HepG2 (cell line): ENCODE measurements around the gene AREL1. TPM values are rescaled to one million over a fixed set of nuclear protein-coding genes. Genes with fewer than 3 reads are reported as not detected.

Source experiments
- CC2D1A ChIP-seq: sonication (generic); formaldehyde crosslinking; IDR thresholded peaks from 2 replicates; pipeline ENCODE4 v1.8.1; 2023; ENCODE audit warnings: mild to moderate bottlenecking, missing genetic modification reagents
- CREM ChIP-seq, 2 experiments: sonication (generic) in 1 of 2; formaldehyde crosslinking in 1 of 2; IDR thresholded peaks; 2 replicates each; pipeline versions ENCODE4 v1.4.0 to v1.6.1; 2016 to 2020; ENCODE audit warnings: antibody characterized with exemption in 1 of 2, mild to moderate bottlenecking in 1 of 2, missing genetic modification reagents in 1 of 2
- DNMT3B ChIP-seq: conservative IDR thresholded peaks from 2 replicates; pipeline ENCODE4 v1.6.1; 2016; ENCODE audit warnings: missing biosample characterization, control low read depth
- MAZ ChIP-seq, 2 experiments: sonication (generic) in 1 of 2; formaldehyde crosslinking in 1 of 2; IDR thresholded peaks; 2 replicates each; pipeline versions ENCODE4 v1.5.0 to v1.6.1; 2012 to 2020; ENCODE audit warnings: low read depth in 2 of 2, mild to moderate bottlenecking in 2 of 2, borderline replicate concordance in 1 of 2, improper control_type of control experiment in 1 of 2, low read length in 1 of 2, missing genetic modification reagents in 1 of 2, moderate library complexity in 1 of 2
- NCOR1 ChIP-seq: fragments of 200-600 bp; sonication (generic); IDR thresholded peaks from 2 replicates; pipeline ENCODE4 v1.7.0; 2017; ENCODE audit warnings: antibody characterized with exemption, low read length, borderline replicate concordance
- NPAS2 ChIP-seq: sonication (generic); formaldehyde crosslinking; IDR thresholded peaks from 2 replicates; pipeline ENCODE4 v1.8.0; 2022; ENCODE audit warnings: mild to moderate bottlenecking, missing genetic modification reagents, borderline replicate concordance
- NR2C2 ChIP-seq: sonication (generic); formaldehyde crosslinking; IDR thresholded peaks from 2 replicates; pipeline ENCODE4 v1.4.0; 2020; ENCODE audit warnings: missing genetic modification reagents, mild to moderate bottlenecking, moderate library complexity, borderline replicate concordance
- PHF8 ChIP-seq: sonication (generic); formaldehyde crosslinking; IDR thresholded peaks from 2 replicates; pipeline ENCODE4 v1.5.0; 2020; ENCODE audit warnings: missing genetic modification reagents
- PITX1 ChIP-seq: sonication (generic); formaldehyde crosslinking; IDR thresholded peaks from 2 replicates; pipeline ENCODE4 v1.5.1; 2020; ENCODE audit warnings: mild to moderate bottlenecking, missing genetic modification reagents
- ZFP36L2 ChIP-seq: sonication (generic); formaldehyde crosslinking; IDR thresholded peaks from 2 replicates; pipeline ENCODE4 v1.4.0; 2020; ENCODE audit warnings: missing genetic modification reagents
- ZNF34 ChIP-seq: sonication (generic); formaldehyde crosslinking; IDR thresholded peaks from 2 replicates; pipeline ENCODE4 v1.4.0; 2020; ENCODE audit warnings: mild to moderate bottlenecking, missing genetic modification reagents, borderline replicate concordance
- ZNF44 ChIP-seq: sonication (generic); formaldehyde crosslinking; IDR thresholded peaks from 2 replicates; pipeline ENCODE4 v1.5.1; 2020; ENCODE audit warnings: mild to moderate bottlenecking, missing genetic modification reagents
- ZNF83 ChIP-seq: sonication (generic); formaldehyde crosslinking; IDR thresholded peaks from 2 replicates; pipeline ENCODE4 v1.4.0; 2020; ENCODE audit warnings: missing genetic modification reagents, mild to moderate bottlenecking, borderline replicate concordance
- ZNF841 ChIP-seq: sonication (generic); formaldehyde crosslinking; IDR thresholded peaks from 2 replicates; pipeline ENCODE4 v1.8.1; 2023; ENCODE audit warnings: missing genetic modification reagents, borderline replicate concordance
- ZNF891 ChIP-seq: sonication (generic); formaldehyde crosslinking; IDR thresholded peaks from 2 replicates; pipeline ENCODE4 v1.5.0; 2020; ENCODE audit warnings: mild to moderate bottlenecking, missing genetic modification reagents
- polyA plus RNA-seq, 8 experiments: library from polyadenylated mRNA; depleted of rRNA in 3 of 8; stranded (reverse) in 7 of 8; unstranded in 1 of 8; fragments of >200 nt; fragmentation: Illumina TruSeq in 4 of 8; extraction: Trizol in 4 of 8; gene quantifications; 2 replicates each; pipeline versions ENCODE4 v1.2.1 to v1.2.3, GENCODE V29; 2011 to 2016; ENCODE audit warnings: low read depth in 4 of 8, missing spikeins in 1 of 8, mixed read lengths in 1 of 8; ENCODE audit not compliant: insufficient read depth in 1 of 8
- total RNA-seq, 5 experiments: library from RNA; depleted of rRNA; stranded (reverse); fragments of >200 nt; fragmentation: Illumina TruSeq; extraction: Trizol; gene quantifications; 2 replicates each; pipeline ENCODE4 v1.2.3, GENCODE V29; 2016; ENCODE audit warnings: low read depth in 1 of 5
- TF ChIP-seq, protein P1 (sequence below): sonication (generic); formaldehyde crosslinking; IDR thresholded peaks from 2 replicates; pipeline ENCODE4 v1.4.0; 2020; ENCODE audit warnings: missing genetic modification reagents, borderline replicate concordance
- TF ChIP-seq, protein P2 (sequence below): sonication (generic); formaldehyde crosslinking; IDR thresholded peaks from 2 replicates; pipeline ENCODE4 v1.5.0; 2020; ENCODE audit warnings: mild to moderate bottlenecking, missing genetic modification reagents
- TF ChIP-seq, protein P3 (sequence below): sonication (generic); formaldehyde crosslinking; IDR thresholded peaks from 2 replicates; pipeline ENCODE4 v1.4.0; 2020; ENCODE audit warnings: missing genetic modification reagents

Gene AREL1
- total and polyA plus RNA-seq, 2 of the 13 experiments (the other 11 are each of a cell fraction or from before 2014, with no cell fraction given): 21.3 to 25.4 TPM

DNA sequence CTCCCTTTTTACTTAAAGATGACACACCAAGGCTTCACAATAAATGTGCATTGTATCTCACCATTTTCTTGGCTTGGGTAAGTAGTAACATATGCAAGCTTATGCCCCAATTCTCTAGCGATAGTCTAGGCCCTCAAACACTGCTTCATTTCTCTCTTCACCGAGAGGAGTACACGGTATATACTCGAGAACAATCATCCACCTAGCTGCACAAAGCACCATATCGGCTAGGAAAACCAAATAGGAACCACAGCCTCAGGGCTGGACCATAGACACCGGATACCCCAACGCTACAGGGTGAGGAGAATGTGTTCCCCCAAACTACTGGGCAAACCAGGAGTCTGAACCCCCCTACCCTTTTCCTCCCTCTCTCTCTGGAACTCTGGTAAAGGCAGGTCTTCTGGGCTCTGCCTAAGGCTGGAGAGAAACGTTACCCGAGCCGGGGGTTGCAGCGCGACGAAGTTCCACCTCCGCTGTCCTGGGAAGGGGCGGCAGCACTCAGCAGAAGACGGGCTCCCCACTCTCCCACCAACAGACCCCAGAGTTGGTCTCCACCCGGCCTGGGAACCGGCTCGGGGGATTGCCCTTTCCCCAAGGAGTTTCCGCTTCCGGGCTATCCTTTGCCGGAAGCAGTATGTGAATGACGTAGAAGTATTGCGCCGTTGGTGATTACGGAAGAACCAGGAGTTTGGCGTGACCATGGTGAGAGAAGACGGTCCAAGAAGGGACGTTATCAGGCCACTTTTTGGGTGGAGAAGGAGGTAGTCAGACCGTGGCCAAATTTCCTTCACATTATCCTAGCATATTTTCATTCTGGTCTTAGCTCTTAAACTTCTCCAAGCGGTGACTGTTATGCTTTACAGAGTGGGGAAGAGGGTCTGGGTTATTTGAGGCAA, at the start of gene AREL1, which contains the start of gene FCF1 (continued):
- TF ChIP-seq, protein P1, sequence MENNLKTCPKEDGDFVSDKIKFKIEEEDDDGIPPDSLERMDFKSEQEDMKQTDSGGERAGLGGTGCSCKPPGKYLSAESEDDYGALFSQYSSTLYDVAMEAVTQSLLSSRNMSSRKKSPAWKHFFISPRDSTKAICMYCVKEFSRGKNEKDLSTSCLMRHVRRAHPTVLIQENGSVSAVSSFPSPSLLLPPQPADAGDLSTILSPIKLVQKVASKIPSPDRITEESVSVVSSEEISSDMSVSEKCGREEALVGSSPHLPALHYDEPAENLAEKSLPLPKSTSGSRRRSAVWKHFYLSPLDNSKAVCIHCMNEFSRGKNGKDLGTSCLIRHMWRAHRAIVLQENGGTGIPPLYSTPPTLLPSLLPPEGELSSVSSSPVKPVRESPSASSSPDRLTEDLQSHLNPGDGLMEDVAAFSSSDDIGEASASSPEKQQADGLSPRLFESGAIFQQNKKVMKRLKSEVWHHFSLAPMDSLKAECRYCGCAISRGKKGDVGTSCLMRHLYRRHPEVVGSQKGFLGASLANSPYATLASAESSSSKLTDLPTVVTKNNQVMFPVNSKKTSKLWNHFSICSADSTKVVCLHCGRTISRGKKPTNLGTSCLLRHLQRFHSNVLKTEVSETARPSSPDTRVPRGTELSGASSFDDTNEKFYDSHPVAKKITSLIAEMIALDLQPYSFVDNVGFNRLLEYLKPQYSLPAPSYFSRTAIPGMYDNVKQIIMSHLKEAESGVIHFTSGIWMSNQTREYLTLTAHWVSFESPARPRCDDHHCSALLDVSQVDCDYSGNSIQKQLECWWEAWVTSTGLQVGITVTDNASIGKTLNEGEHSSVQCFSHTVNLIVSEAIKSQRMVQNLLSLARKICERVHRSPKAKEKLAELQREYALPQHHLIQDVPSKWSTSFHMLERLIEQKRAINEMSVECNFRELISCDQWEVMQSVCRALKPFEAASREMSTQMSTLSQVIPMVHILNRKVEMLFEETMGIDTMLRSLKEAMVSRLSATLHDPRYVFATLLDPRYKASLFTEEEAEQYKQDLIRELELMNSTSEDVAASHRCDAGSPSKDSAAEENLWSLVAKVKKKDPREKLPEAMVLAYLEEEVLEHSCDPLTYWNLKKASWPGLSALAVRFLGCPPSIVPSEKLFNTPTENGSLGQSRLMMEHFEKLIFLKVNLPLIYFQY (CRISPR knock-in tag): no peak; the same call in 1 of the 2 replicates
- no peak for TF ChIP-seq ZNF83
- TF ChIP-seq, protein P2, sequence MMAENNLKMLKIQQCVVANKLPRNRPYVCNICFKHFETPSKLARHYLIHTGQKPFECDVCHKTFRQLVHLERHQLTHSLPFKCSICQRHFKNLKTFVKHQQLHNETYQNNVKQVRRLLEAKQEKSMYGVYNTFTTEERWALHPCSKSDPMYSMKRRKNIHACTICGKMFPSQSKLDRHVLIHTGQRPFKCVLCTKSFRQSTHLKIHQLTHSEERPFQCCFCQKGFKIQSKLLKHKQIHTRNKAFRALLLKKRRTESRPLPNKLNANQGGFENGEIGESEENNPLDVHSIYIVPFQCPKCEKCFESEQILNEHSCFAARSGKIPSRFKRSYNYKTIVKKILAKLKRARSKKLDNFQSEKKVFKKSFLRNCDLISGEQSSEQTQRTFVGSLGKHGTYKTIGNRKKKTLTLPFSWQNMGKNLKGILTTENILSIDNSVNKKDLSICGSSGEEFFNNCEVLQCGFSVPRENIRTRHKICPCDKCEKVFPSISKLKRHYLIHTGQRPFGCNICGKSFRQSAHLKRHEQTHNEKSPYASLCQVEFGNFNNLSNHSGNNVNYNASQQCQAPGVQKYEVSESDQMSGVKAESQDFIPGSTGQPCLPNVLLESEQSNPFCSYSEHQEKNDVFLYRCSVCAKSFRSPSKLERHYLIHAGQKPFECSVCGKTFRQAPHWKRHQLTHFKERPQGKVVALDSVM (CRISPR knock-in tag): 0 out of 2 replicates have a peak, but pooled peaks have one; percentile 23
- TF ChIP-seq, protein P3, sequence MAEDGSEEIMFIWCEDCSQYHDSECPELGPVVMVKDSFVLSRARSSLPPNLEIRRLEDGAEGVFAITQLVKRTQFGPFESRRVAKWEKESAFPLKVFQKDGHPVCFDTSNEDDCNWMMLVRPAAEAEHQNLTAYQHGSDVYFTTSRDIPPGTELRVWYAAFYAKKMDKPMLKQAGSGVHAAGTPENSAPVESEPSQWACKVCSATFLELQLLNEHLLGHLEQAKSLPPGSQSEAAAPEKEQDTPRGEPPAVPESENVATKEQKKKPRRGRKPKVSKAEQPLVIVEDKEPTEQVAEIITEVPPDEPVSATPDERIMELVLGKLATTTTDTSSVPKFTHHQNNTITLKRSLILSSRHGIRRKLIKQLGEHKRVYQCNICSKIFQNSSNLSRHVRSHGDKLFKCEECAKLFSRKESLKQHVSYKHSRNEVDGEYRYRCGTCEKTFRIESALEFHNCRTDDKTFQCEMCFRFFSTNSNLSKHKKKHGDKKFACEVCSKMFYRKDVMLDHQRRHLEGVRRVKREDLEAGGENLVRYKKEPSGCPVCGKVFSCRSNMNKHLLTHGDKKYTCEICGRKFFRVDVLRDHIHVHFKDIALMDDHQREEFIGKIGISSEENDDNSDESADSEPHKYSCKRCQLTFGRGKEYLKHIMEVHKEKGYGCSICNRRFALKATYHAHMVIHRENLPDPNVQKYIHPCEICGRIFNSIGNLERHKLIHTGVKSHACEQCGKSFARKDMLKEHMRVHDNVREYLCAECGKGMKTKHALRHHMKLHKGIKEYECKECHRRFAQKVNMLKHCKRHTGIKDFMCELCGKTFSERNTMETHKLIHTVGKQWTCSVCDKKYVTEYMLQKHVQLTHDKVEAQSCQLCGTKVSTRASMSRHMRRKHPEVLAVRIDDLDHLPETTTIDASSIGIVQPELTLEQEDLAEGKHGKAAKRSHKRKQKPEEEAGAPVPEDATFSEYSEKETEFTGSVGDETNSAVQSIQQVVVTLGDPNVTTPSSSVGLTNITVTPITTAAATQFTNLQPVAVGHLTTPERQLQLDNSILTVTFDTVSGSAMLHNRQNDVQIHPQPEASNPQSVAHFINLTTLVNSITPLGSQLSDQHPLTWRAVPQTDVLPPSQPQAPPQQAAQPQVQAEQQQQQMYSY (CRISPR knock-in tag): no peak
- TF ChIP-seq ZNF44 (CRISPR knock-in tag): no peak
- TF ChIP-seq NR2C2 (CRISPR knock-in tag): peak; percentile 100
- peak; percentile 60; the same call in 1 of the 2 replicates for TF ChIP-seq PITX1 (CRISPR knock-in tag)
- 0 out of 2 replicates have a peak, but pooled peaks have one; percentile 53 for TF ChIP-seq DNMT3B (CRISPR knock-in tag)
- no peak for TF ChIP-seq MAZ (IDR thresholded peaks at IDR 0.05; ENCODE audit: borderline replicate concordance, low read depth, low read length)
- peak; percentile 39; the same call in 1 of the 2 replicates for TF ChIP-seq MAZ (CRISPR knock-in tag; IDR thresholded peaks at IDR 0.05; ENCODE audit: low read depth)
- no peak for TF ChIP-seq NCOR1
- TF ChIP-seq CC2D1A: peak; percentile 93; the same call in 1 of the 2 replicates
- TF ChIP-seq ZNF891 (CRISPR knock-in tag): 0 out of 2 replicates have a peak, but pooled peaks have one; percentile 57
- TF ChIP-seq NPAS2 (CRISPR knock-in tag): no peak
- no peak for TF ChIP-seq ZFP36L2 (CRISPR knock-in tag)
- TF ChIP-seq PHF8 (CRISPR knock-in tag): peak; percentile 87
- no peak for TF ChIP-seq ZNF34 (CRISPR knock-in tag)
- TF ChIP-seq ZNF841 (CRISPR knock-in tag): no peak
- peak; percentile 99 for TF ChIP-seq CREM (IDR thresholded peaks at IDR 0.05)
- peak; percentile 83 for TF ChIP-seq CREM (CRISPR knock-in tag; IDR thresholded peaks at IDR 0.05)
